GM19023 (cell line): ENCODE measurements around the gene STAT5A.
A peak's percentile ranks its signal among the peaks of the same experiment; 100 is the strongest.
"Not testable (repeated sequence)": the region's sequence is repeated elsewhere in the genome, so short reads cannot be mapped to it uniquely, and the experiment has no call there.

Experiments
- ATAC-seq: cut with Tn5 transposase; IDR thresholded peaks from one replicate; pipeline ENCODE4 v1.9.1; 2021; ENCODE audit warnings: mild to moderate bottlenecking, moderate library complexity; ENCODE audit not compliant: unreplicated experiment

Gene STAT5A

DNA sequence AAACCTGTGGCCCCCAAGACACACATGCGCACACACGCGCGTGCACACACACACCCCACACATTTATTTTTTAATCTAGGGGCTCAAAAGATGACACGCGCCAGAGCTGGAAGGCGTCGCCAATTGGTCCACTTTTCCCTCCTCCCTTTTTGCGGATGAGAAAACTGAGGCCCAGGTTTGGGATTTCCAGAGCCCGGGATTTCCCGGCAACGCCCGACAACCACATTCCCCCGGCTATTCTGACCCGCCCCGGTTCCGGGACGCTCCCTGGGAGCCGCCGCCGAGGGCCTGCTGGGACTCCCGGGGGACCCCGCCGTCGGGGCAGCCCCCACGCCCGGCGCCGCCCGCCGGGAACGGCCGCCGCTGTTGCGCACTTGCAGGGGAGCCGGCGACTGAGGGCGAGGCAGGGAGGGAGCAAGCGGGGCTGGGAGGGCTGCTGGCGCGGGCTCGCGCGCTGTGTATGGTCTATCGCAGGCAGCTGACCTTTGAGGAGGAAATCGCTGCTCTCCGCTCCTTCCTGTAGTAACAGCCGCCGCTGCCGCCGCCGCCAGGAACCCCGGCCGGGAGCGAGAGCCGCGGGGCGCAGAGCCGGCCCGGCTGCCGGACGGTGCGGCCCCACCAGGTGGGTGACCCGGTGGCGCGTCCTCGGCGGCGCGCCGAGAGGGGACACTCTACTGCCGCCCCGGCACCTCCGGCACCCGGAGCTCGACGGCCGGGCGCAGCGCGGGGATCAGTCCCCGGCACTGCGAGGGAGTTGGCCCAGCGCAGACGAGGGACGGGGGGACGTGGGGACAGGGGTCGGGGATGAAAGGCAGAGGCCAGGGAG is at the start of gene STAT5A:
TSS of gene STAT5A (plus strand) at position 522 of the 826 bp plus-strand sequence. CDS start 914 bp downstream, outside the sequence.
- ATAC-seq, result peak; percentile 47

GRCh38 chr17:42239576-42239975 is 48.7 kb upstream of the STAT5A start:
- not testable (repeated sequence) for ATAC-seq

- no peak for ATAC-seq
These were observed 48.1 kb upstream of the STAT5A start for GRCh38 chr17:42240201-42240600.

DNA sequence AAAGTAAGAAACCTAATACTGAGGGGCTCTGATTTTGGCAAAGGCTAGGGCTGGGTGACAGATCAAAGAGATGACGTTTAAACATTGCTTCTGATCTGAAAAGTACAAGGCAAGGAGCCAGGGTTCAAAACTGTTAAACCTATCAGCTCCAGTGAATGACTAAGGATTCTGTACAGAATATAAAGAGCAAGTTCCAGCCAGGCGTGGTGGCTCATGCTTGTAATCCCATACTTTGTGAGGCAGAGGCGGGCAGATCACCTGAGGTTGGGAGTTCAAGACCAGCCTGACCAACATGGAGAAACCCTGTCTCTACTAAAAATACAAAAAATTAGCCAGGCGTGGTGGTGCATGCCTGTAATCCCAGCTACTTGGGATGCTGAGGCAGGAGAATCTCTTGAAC is 47.4 kb upstream of the STAT5A start:
- not testable (repeated sequence) for ATAC-seq

DNA sequence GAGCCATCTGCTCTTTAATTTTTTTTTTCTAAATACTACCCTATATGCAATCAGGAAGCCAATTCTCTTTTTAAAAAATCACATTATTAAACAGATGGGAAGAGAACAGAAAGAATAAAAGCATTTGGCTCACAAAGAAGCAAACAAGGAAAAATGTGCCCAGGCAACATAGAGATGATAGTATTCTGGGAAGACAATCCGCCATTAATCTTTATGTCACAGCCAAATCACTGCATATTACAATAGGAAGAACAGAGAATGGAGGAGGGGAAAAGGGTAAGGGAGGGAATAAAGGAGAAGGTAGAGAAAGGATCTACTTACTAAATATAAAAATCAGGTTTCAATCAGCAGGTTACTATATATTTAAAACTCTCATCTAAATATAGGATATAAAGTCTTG is 46.4 kb upstream of the STAT5A start:
- ATAC-seq, result no peak

DNA sequence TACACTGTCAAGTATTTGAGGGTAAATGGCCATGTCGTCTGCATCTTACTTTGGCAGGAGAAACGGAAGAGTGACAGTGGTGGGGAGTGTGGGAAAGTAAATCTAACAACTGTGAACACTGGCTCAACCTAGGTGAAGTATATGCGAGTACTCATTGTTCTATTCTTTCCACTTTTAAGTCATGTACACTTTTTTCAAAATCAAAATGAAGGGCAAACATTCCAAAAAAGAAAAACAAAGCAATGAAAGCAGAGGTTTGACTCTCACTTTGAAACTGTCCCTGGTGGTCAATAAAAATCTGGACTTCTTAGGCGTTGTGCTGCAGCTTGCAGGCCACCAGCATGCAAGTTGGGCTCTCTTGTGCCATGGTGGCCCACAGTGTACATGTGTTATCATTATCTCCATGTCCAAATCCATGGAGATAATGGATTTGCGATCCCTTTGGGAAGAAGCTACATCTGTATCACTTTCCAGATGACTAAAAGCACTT is 44.8 kb upstream of the STAT5A start:
- ATAC-seq, result no peak

- not testable (repeated sequence) for ATAC-seq
These were observed 44.2 kb upstream of the STAT5A start for GRCh38 chr17:42244116-42244515.

DNA sequence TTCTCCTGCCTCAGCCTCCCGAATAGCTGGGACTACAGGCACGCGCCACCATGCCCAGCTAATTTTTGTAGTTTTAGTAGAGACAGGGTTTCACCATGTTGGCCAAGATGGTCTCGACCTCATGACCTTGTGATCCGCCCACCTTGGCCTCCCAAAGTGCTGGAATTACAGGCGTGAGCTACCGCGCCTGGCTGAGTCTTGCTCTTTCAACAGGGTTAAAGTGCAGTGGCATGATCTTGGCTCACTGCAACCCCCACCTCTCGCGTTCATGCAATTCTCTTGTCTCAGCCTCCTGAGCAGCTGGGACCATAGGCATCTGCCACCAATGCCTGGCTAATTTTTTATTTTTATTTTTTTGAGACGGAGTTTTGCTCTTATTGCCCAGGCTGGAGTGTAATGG is 43.1 kb upstream of the STAT5A start:
- not testable (repeated sequence) for ATAC-seq

DNA sequence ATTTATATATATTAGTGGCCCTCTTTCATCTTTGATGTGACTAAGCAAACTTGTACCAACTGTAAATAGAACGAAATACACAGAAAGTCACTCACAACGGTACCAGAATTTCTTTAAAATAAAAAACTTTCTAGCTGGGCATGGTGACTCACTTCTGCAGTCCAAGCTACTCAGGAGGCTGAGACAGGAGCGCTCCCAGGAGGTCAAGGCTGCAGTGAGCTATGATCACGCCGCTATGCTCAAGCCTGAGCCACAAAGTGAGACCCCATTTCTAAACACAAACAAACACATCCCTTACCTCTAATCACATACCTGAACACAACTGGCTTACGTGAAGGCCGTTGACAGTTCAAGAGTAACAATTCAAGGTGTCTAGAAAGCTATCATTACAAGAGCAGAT is 41.8 kb upstream of the STAT5A start:
- no peak for ATAC-seq

DNA sequence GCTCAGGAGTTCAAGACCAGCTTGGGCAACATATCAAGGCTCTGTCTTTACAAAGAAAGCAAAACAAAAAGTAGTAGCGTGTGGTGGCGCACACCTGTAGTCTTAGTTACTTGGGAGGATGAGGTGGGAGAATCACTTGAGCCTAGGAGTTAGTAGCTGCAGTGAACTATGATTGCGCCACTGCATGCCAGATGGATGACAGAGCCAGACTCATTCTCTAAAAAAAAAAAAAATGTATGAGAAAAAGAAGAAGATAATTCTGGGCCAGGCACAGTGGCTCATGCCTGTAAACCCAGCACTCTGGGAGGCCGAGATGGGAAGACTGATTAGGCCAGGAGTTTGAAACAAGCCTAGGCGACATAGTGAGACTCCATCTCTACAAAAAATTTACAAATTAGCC is 40.6 kb upstream of the STAT5A start:
- no peak for ATAC-seq

- peak; percentile 70 for ATAC-seq
These were observed 39.7 kb upstream of the STAT5A start for GRCh38 chr17:42248351-42249179.

DNA sequence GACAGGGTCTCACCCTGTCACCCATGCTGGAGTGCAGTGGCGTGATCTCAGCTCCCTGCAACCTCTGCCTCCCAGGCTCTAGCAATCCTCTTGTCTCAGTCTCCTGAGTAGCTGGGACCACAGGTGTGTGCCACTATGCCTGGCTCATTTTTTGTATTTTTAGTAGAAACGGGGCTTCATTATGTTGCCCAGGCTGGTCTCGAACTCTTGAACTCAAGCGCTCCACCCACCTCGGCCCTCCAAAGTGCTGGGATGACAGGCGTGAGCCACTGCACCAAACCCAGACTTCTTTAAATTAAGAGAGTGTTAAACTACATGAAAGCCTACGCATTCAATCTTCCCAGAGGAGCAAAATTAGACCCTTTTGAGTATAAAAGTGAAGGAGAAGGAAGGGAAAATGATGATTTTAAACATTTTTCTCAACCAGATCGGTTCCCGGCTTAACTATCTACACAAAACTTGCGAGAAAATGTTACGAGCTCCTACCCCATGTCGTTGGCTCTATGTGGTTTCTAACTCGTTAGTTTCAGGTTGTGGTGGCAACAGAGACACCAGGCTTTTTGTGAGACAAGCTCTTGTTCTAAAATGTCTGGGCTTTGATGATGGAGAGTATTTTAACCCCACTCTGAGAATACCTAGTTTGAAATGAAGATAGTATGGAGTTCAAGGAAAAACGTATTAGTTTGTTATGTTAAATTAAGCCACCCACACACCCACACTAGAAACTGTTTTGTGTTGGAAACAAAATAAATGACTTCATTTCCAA is 38.4 kb upstream of the STAT5A start:
- ATAC-seq, result no peak

GRCh38 chr17:42251115-42251514 is 37.2 kb upstream of the STAT5A start:
- ATAC-seq, result no peak

DNA sequence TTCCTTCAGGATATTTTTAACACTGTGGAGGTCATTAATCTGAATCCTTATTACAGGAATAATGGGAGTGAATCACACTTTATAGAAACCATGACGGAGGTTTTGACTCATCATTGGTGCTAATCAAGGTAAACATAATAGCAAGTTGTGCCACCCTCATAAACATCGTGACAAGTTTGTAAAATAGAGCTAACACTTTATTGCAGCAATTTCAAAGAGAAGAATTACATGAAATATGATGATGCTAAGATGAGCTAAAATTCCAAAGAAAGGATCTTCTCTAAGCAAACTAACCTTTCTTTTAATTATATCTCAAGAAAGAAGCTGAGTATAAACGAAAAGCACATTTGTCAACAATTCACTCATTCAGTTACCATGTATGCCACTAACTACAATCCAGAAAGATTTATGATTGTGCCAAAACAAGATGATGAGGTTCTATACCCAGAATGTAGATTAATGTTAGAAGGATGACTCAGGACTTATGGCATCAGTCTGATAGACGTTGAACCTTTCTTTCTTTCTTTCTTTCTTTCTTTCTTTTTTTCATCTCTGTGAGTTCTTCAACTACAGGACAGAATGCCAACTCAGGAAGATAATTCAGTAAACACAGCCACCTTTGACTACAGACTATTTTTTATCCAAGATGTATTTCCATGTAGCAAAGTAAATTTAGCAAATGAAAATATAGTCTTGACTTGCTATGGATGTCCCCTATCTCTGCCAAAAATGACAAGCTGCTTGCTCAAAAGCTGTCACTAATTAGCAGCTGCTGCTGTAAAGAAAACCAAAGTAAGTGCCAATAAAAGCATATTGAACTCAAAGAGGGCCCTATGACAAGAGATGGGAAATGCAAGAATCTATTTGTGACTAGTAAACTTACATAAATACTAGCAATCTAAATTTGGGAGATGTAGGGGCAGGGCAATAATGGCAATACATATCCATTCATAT is 35.4 kb upstream of the STAT5A start:
- ATAC-seq, result no peak

DNA sequence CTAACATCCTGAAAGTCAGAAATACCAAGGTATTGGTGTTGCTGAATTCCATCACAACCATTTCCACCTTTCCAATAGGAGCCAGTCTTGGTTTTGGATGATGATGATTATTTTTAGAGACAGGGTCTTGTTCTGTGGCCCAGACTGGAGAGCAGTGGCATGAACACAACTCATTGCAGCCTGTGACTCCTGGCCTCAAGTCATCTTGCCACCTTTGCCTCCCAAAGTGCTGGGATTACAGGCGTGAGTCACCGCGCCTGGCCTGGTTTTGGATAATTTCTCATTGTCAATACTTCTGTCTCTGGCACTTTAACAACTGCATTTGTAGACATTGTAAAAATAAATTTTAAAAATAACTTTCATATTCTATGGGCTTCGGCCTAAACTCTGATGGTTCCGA is 34.7 kb upstream of the STAT5A start:
- ATAC-seq, result no peak

GRCh38 chr17:42255445-42255844 is 32.9 kb upstream of the STAT5A start:
- ATAC-seq, result no peak

DNA sequence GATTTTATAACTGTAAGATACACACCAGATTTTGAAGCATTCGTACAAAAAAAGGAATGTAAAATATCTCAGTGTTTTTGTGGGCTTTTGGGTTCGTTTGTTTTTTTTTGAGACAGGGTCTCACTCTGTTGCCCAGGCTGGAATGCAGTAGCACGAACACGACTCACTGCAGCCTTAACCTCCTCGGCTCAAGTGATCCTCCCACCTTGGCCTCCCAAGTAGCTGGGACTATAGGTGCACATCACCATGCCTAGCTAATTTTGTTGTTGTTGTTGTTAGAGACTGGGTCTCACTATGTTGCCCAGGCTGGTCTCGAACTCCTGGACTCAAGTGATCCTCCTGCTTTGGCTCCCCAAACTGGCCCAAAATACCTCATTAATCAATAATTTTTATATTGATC is 28.0 kb upstream of the STAT5A start:
- no peak for ATAC-seq

DNA sequence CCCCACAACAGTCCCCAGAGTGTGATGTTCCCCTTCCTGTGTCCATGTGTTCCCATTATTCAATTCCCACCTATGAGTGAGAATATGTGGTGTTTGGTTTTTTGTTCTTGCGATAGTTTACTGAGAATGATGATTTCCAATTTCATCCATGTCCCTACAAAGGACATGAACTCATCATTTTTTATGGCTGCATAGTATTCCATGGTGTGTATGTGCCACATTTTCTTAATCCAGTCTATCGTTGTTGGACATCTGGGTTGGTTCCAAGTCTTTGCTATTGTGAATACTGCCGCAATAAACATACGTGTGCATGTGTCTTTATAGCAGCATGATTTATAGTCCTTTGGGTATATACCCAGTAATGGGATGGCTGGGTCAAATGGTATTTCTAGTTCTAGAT is 23.9 kb upstream of the STAT5A start:
- not testable (repeated sequence) for ATAC-seq

- no peak for ATAC-seq
These were observed 21.8 kb upstream of the STAT5A start for GRCh38 chr17:42266462-42266861.
